D721Med (cell line): ENCODE data around the gene ZNF622.
A peak's percentile ranks its signal among the peaks of the same experiment; 100 is the strongest.

Experiments used
- DNase-seq: peaks from one replicate; pipeline ENCODE4 v3.0.0; 2011; ENCODE audit warnings: low spot score; ENCODE audit not compliant: insufficient read length
- FAIRE-seq: peaks from 2 replicates; lab custom pipeline; 2011; peaks lifted over from hg19 to GRCh38; lab: Jason Lieb, UNC
- TF ChIP-seq, protein P1 (sequence below): IDR thresholded peaks from 2 replicates; pipeline ENCODE4 v1.5.1; 2012; ENCODE audit warnings: mild to moderate bottlenecking, control low read depth; ENCODE audit not compliant: insufficient read depth; ENCODE audit errors: missing control alignments

ZNF622 gene

DNA sequence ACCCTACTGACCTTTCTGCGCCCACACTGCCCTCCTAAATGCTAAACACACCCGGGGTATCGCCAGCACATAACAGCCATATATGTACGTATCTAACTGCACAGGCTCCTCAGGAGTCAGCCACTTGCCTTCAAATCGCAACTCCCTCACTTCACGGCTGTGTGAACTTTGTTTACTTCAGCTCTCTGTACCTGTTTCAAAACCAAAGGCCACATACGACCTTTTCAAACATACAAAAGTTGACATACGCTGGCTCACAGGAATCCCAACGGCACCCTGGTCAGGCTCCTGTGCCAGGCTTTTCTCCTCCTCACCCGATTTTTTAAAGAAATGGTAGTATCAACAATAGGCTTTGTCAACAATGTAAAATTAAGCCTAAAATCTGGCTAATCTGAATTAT is 39.0 kb upstream of the ZNF622 start:
- DNase-seq (no peak), FAIRE-seq (no peak)
- TF ChIP-seq, protein P1, sequence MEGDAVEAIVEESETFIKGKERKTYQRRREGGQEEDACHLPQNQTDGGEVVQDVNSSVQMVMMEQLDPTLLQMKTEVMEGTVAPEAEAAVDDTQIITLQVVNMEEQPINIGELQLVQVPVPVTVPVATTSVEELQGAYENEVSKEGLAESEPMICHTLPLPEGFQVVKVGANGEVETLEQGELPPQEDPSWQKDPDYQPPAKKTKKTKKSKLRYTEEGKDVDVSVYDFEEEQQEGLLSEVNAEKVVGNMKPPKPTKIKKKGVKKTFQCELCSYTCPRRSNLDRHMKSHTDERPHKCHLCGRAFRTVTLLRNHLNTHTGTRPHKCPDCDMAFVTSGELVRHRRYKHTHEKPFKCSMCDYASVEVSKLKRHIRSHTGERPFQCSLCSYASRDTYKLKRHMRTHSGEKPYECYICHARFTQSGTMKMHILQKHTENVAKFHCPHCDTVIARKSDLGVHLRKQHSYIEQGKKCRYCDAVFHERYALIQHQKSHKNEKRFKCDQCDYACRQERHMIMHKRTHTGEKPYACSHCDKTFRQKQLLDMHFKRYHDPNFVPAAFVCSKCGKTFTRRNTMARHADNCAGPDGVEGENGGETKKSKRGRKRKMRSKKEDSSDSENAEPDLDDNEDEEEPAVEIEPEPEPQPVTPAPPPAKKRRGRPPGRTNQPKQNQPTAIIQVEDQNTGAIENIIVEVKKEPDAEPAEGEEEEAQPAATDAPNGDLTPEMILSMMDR, result no peak

DNA sequence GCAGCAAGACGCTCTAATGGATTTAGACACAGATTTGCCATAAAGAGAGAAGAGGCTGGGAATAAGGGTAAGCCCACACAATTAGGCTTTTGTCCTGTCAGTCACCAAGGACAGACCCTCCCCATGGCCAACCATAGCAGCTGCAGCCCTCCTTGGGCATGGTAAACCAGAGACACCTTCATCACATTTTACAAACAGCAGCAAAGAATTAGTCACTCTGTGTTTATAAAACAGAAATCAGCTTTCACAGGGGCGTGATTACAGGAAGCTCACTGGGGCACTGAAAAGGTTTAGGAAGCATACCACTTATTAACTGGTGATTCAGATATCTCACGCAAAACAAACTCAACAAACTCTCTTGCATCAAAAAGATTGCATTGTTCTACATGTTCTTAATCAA is 37.3 kb upstream of the ZNF622 start:
- TF ChIP-seq, protein P1, result no peak
- DNase-seq (no peak), FAIRE-seq (no peak)

- FAIRE-seq (no peak), DNase-seq (no peak)
- TF ChIP-seq, protein P1, result no peak
These were observed 34.4 kb upstream of the ZNF622 start for GRCh38 chr5:16500024-16500423.

DNA sequence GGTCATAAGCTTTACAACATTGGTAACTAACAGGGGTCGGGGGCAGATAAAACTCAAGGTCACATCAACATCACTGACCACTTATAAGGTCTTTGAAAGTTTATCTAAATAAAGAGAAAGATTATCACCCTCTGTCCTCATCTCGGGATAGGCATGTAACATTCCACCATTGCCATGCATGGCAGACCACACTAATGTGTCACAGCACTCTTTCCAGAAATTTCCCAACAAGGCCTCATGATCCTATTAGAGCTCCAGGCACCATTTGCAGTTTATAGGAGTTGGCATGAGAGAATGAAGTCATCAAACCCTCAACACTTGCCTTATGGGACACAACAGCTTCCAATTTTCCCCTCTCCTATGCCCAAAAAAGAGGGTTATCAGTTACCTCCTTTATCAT is 31.9 kb upstream of the ZNF622 start:
- no peak for FAIRE-seq
- TF ChIP-seq, protein P1, result no peak

GRCh38 chr5:16493261-16493660 is 27.7 kb upstream of the ZNF622 start:
- TF ChIP-seq, protein P1, result no peak
- no peak for DNase-seq
- no peak for FAIRE-seq

More for the DNA sequence above, 31.9 kb upstream of the ZNF622 start:
- DNase-seq, result no peak

GRCh38 chr5:16492398-16493140 is 27.0 kb upstream of the ZNF622 start:
- DNase-seq (no peak), FAIRE-seq (peak; percentile 71)

GRCh38 chr5:16490911-16491310 is 25.3 kb upstream of the ZNF622 start:
- FAIRE-seq, result no peak
- TF ChIP-seq, protein P1, result no peak
- DNase-seq, result no peak

More at GRCh38 chr5:16492398-16493140, 27.0 kb upstream of the ZNF622 start:
- TF ChIP-seq, protein P1, result no peak
